IPS-15b (cell line): ENCODE results near the gene CGGBP1.

Experiments used
- H3K27me3 ChIP-seq: one replicate; pipeline ENCODE4 v1.6.1; 2013; ENCODE audit warnings: low read length; ENCODE audit not compliant: control insufficient read depth, insufficient read depth
- H3K36me3 ChIP-seq: one replicate; pipeline ENCODE4 v1.6.1; 2013; ENCODE audit warnings: low read length; ENCODE audit not compliant: control insufficient read depth, insufficient read depth
- H3K4me1 ChIP-seq: one replicate; pipeline ENCODE4 v1.6.1; 2013; ENCODE audit warnings: mild to moderate bottlenecking, low read length; ENCODE audit not compliant: control insufficient read depth, insufficient read depth
- H3K4me3 ChIP-seq: one replicate; pipeline ENCODE4 v1.5.1; 2013; ENCODE audit warnings: low read depth, low read length
- H3K9ac ChIP-seq: one replicate; pipeline ENCODE4 v1.6.1; 2013; ENCODE audit warnings: low read depth, mild to moderate bottlenecking, low read length
- H3K9me3 ChIP-seq: one replicate; pipeline ENCODE4 v1.6.1; 2013; ENCODE audit warnings: mild to moderate bottlenecking, low read length; ENCODE audit not compliant: control insufficient read depth, insufficient read depth

The CGGBP1 gene

DNA sequence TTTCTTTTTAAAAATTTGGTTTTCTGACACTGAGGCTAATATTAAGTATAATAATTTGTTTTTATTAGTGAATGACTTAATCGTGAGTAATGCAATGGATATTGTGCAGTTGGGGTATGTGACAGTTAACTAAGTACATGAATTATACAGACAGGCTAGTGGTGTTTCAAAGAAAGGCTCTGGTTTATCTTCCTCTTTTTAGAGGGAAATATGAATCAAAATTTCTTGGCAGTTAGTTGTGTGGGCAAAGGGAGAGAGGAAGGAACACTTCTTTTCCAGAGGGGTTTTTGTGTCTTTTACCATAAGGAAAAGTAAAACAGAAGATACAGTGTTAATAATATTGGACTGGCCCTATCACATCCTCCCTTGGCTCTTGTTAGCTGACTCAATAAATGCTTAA lies 2.9 kb upstream of the CGGBP1 start:
- H3K27me3 ChIP-seq = no peaks in the 10 kb centered on the region
- no peaks in the 10 kb centered on the region for H3K4me1 ChIP-seq
- H3K9ac ChIP-seq = no peak overlapping the region
- peaks cover 2% of the 10 kb centered on the region for H3K36me3 ChIP-seq
- H3K9me3 ChIP-seq = no peaks in the 10 kb centered on the region
- H3K4me3 ChIP-seq = no peak overlapping the region

DNA sequence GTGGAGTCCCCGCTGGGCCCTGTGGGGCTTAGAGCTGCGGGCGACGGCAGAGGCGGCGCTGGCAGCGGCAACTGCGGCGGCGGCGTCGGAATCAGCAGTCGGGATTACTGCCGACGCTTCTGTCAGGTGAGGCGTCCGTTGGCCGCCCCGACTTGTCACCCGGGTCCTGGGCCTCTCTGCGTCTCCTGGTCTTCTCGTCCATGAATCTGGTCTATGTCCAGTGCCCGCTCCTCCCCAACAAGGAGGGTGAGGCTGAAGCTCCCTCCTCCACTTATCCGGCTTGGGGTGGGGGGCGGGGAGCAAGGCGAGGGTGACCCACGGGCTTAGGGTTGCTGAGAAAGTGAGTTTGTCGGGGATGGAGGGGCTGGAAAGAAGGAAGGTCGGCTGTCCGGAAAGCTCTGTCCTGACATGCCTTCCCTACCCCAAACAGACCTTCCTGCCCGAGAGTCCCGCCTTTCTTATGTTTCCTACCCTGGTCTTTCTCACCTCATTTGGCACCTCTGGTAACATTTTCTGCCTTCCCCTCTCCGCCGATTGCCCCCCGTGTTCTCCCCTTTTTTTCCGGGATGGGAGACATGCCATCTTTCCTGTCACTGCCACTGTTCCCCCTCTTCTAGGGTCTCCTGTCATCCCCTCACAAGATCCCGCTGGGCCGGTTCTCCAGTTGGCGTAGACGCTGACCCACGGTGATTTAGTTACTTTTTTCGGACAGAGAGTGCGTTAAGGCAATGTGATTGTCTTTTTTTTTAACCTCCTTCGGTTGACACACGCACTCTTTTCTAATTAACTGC lies 770 bp upstream of the CGGBP1 start:
- no peaks in the 10 kb centered on the region for H3K4me1 ChIP-seq
- H3K36me3 ChIP-seq = peaks cover 2% of the 10 kb centered on the region
- no peaks in the 10 kb centered on the region for H3K9me3 ChIP-seq
- no peaks in the 10 kb centered on the region for H3K27me3 ChIP-seq
- H3K4me3 ChIP-seq = peak overlapping the region; percentile 90
- H3K9ac ChIP-seq = peak overlapping the region; percentile 50

DNA sequence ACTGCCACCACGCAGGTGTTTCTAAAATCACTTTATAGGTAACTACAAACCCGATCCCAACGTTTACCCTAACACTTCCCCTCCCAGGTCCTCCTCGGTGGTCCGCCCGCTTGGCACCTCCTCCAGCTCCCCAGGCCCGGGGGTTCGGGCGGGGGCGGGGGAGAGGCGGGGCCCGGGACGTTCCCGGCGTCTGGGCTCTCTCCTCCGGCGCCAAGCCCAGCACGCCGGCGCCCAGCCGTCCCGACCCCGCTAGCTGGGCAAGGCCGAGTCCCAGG lies 562 bp downstream of the CGGBP1 start:
- Histone ChIP-seq H3K4me3 (peak overlapping the region; percentile 76), H3K9ac (peak overlapping the region; percentile 66), H3K36me3 (peaks cover 2% of the 10 kb centered on the region), H3K4me1 (no peaks in the 10 kb centered on the region), H3K27me3 (no peaks in the 10 kb centered on the region), H3K9me3 (no peaks in the 10 kb centered on the region)

DNA sequence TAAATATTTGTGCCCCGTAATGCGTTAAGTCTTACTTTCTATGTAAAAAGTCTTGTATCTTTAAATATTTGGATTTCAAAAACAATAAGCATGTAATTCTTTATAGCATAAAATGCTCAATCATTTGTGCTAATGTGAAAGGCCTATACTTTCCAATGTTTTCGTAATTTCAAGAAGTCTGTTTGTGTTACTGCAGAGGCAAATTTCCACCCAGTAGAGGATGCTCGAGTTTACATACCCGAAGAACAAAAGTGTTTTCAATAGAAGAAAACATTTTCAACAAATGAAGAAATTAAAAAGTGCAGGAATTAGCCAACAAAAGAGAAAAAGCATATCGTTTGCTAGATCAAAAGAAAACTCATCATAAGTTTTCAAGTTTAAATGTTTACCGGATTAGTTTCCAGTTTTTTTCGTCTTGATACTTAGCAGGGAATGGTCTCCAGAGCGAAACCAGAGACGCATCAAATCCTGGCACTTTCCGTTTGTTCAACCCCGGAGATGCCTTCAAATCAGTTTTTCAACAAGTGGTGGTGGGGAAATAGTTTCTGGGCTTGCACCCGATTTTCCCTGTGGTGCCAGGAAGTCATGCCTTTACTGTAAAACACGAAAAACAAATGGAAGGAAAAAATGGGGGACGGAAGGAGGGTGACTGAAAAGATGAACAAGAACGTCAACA lies 1.0 kb downstream of the CGGBP1 start:
- H3K4me3 ChIP-seq = peak overlapping the region; percentile 76
- peak overlapping the region; percentile 41 for H3K9ac ChIP-seq
- no peaks in the 10 kb centered on the region for H3K4me1 ChIP-seq
- no peaks in the 10 kb centered on the region for H3K27me3 ChIP-seq
- H3K36me3 ChIP-seq = peaks cover 2% of the 10 kb centered on the region
- H3K9me3 ChIP-seq = no peaks in the 10 kb centered on the region

DNA sequence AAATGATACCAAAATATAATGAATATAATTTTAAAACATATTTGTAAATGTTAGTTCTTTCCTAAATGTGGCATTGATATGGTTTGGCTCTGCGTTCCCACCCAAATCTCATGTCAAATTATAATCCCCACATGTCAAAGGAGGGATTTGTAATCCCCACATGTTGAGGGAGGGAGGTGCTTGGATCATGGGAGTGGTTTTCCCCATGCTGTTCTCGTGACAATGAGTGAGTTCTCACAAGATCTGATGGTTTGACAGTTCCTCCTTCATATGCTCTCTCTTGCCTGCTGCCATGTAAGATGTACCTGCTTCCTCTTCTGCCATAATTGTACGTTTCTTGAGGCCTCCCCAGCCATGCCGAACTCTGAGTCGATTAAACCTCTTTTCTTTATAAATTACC lies 12.0 kb downstream of the CGGBP1 start:
- H3K27me3 ChIP-seq = no peaks in the 10 kb centered on the region
- H3K9ac ChIP-seq = no peak overlapping the region
- H3K4me1 ChIP-seq = no peaks in the 10 kb centered on the region
- no peaks in the 10 kb centered on the region for H3K9me3 ChIP-seq
- no peak overlapping the region for H3K4me3 ChIP-seq
- H3K36me3 ChIP-seq = no peaks in the 10 kb centered on the region

GRCh38 chr3:88044411-88044810 lies 14.4 kb downstream of the CGGBP1 start:
- Histone ChIP-seq H3K9me3 (no peaks in the 10 kb centered on the region), H3K27me3 (no peaks in the 10 kb centered on the region), H3K4me3 (no peak overlapping the region), H3K36me3 (no peaks in the 10 kb centered on the region), H3K4me1 (no peaks in the 10 kb centered on the region), H3K9ac (no peak overlapping the region)

DNA sequence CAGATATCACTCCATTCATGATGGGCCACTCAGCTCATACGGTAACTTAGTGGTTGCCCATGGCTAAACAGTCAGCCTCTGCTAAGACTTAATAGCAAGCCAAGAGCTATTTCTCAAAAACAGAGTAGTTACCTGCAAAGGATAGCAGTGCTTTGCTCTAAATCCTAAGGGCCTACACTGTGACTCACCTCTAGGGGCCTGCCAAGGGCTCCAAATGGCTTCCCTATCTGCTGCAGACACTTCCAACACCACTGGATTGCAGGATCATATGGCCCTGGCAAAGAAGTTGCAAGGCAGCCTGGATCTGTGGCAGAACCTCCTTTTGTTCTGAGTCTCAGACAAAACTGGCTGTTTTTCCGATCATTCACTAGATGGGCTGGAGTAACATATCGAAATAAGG lies 17.8 kb downstream of the CGGBP1 start:
- Histone ChIP-seq H3K4me3 (no peak overlapping the region), H3K36me3 (no peaks in the 10 kb centered on the region), H3K9me3 (no peaks in the 10 kb centered on the region), H3K9ac (no peak overlapping the region), H3K4me1 (no peaks in the 10 kb centered on the region), H3K27me3 (no peaks in the 10 kb centered on the region)

- no peak overlapping the region for H3K4me3 ChIP-seq
- no peaks in the 10 kb centered on the region for H3K9me3 ChIP-seq
Measured at GRCh38 chr3:88040529-88040928, 18.3 kb downstream of the CGGBP1 start.

GRCh38 chr3:88038566-88038965 lies 20.2 kb downstream of the CGGBP1 start:
- Histone ChIP-seq H3K36me3 (no peaks in the 10 kb centered on the region), H3K9me3 (no peaks in the 10 kb centered on the region), H3K27me3 (no peaks in the 10 kb centered on the region), H3K4me3 (no peak overlapping the region), H3K9ac (no peak overlapping the region), H3K4me1 (no peaks in the 10 kb centered on the region)

More at GRCh38 chr3:88040529-88040928, 18.3 kb downstream of the CGGBP1 start:
- Histone ChIP-seq H3K4me1 (no peaks in the 10 kb centered on the region), H3K27me3 (no peaks in the 10 kb centered on the region), H3K9ac (no peak overlapping the region), H3K36me3 (no peaks in the 10 kb centered on the region)

DNA sequence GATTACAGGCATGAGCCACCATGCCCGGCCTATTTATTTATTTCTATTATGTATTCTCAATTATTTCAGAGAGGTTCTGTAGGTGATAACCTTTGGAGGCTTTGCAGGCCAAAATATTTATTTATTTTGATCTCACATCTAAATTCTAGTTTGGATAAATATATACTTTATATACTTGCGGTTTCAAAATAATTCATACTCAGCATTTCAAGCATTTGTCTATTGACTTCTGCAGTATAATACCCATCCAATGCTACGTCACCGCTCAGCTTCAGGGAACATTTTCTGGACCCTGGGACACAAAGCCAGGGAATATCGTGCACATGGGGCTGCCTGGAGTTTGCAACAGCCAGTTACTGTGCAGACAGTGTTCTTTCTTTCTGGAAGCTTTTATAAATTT lies 22.6 kb downstream of the CGGBP1 start:
- Histone ChIP-seq H3K4me3 (no peak overlapping the region), H3K9me3 (no peaks in the 10 kb centered on the region), H3K27me3 (no peaks in the 10 kb centered on the region), H3K9ac (no peak overlapping the region), H3K36me3 (no peaks in the 10 kb centered on the region), H3K4me1 (no peaks in the 10 kb centered on the region)

GRCh38 chr3:88034491-88035275 lies 24.1 kb downstream of the CGGBP1 start:
- no peak overlapping the region for H3K9ac ChIP-seq
- H3K27me3 ChIP-seq = no peaks in the 10 kb centered on the region
- no peaks in the 10 kb centered on the region for H3K9me3 ChIP-seq
- no peaks in the 10 kb centered on the region for H3K36me3 ChIP-seq
- no peak overlapping the region for H3K4me3 ChIP-seq
- H3K4me1 ChIP-seq = no peaks in the 10 kb centered on the region

DNA sequence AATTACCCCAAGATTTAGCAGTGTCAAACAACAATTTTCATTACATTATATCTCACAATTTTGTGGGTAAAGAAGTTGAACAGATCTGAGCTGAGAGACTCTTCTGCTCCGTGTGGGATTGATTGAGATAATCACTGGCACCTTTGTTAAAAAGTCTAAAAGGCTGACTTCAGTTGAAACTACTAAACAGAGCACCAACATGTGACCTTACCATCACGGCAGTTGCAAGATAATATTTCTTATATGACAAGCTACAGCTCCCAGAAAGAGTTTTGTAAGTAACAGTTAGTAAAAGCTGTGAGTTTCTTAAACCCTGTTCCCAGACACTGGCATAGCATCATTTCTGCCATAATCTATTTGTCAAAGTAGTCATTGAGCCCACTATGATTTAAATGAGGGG lies 25.0 kb downstream of the CGGBP1 start:
- Histone ChIP-seq H3K36me3 (no peaks in the 10 kb centered on the region), H3K9me3 (no peaks in the 10 kb centered on the region), H3K4me1 (no peaks in the 10 kb centered on the region), H3K9ac (no peak overlapping the region), H3K4me3 (no peak overlapping the region), H3K27me3 (no peaks in the 10 kb centered on the region)
